ENCODE results near the gene TCHP. TPM values are rescaled to one million over a fixed set of nuclear protein-coding genes. Genes with fewer than 3 reads are reported as not detected.

TCHP gene
- total RNA-seq, 1 donor: 8.7 TPM

- TF ChIP-seq CTCF (IDR thresholded peaks at IDR 0.05; ENCODE audit: extremely low read depth, low read depth, low read length): no peak
- H3K27ac ChIP-seq (ENCODE audit: low read depth, low read length): no peak overlapping the region
- peaks cover 57% of the 10 kb centered on the region for H3K36me3 ChIP-seq (ENCODE audit: insufficient read depth, low read length)
- H3K4me3 ChIP-seq (ENCODE audit: insufficient read depth, low read length): no peak overlapping the region
- H3K4me2 ChIP-seq (ENCODE audit: insufficient read depth, low read length): no peak overlapping the region
- H3K79me2 ChIP-seq (ENCODE audit: insufficient read depth, low read length): no peaks in the 10 kb centered on the region
- no peaks in the 10 kb centered on the region for H4K20me1 ChIP-seq (ENCODE audit: insufficient read depth, low read length)
- H2AFZ ChIP-seq (ENCODE audit: low read length): no peak overlapping the region
- no peaks in the 10 kb centered on the region for H3K4me1 ChIP-seq (ENCODE audit: insufficient read depth, low read length)
- no peaks in the 10 kb centered on the region for H3K9me3 ChIP-seq (ENCODE audit: low read depth, low read length)
- no peaks in the 10 kb centered on the region for H3K27me3 ChIP-seq (ENCODE audit: insufficient read depth, low read length)
- no peak for DNase-seq (ENCODE audit: insufficient read length, low spot score, missing footprints)
Observed at GRCh38 chr12:109931143-109931542, 31.1 kb downstream of the TCHP start.

- H3K79me2 ChIP-seq (ENCODE audit: insufficient read depth, low read length): no peaks in the 10 kb centered on the region
- DNase-seq (ENCODE audit: insufficient read length, low spot score, missing footprints): no peak
- no peak overlapping the region for H2AFZ ChIP-seq (ENCODE audit: low read length)
- H3K4me2 ChIP-seq (ENCODE audit: insufficient read depth, low read length): no peak overlapping the region
- no peak overlapping the region for H3K4me3 ChIP-seq (ENCODE audit: insufficient read depth, low read length)
- H3K9me3 ChIP-seq (ENCODE audit: low read depth, low read length): no peaks in the 10 kb centered on the region
- H3K4me1 ChIP-seq (ENCODE audit: insufficient read depth, low read length): no peaks in the 10 kb centered on the region
- H4K20me1 ChIP-seq (ENCODE audit: insufficient read depth, low read length): no peaks in the 10 kb centered on the region
- no peak overlapping the region for H3K27ac ChIP-seq (ENCODE audit: low read depth, low read length)
- H3K27me3 ChIP-seq (ENCODE audit: insufficient read depth, low read length): no peaks in the 10 kb centered on the region
- peaks cover 73% of the 10 kb centered on the region for H3K36me3 ChIP-seq (ENCODE audit: insufficient read depth, low read length)
- no peak for TF ChIP-seq CTCF (IDR thresholded peaks at IDR 0.05; ENCODE audit: extremely low read depth, low read depth, low read length)
Observed at GRCh38 chr12:109932878-109933503, 32.9 kb downstream of the TCHP start.

- H4K20me1 ChIP-seq (ENCODE audit: insufficient read depth, low read length): no peaks in the 10 kb centered on the region
- no peaks in the 10 kb centered on the region for H3K4me1 ChIP-seq (ENCODE audit: insufficient read depth, low read length)
- peak; percentile 61 for TF ChIP-seq CTCF (IDR thresholded peaks at IDR 0.05; ENCODE audit: extremely low read depth, low read depth, low read length)
- no peaks in the 10 kb centered on the region for H3K79me2 ChIP-seq (ENCODE audit: insufficient read depth, low read length)
- no peak overlapping the region for H2AFZ ChIP-seq (ENCODE audit: low read length)
- DNase-seq (ENCODE audit: insufficient read length, low spot score, missing footprints): peak; percentile 69
- H3K27me3 ChIP-seq (ENCODE audit: insufficient read depth, low read length): no peaks in the 10 kb centered on the region
- H3K27ac ChIP-seq (ENCODE audit: low read depth, low read length): no peak overlapping the region
- H3K4me2 ChIP-seq (ENCODE audit: insufficient read depth, low read length): no peak overlapping the region
- peaks cover 80% of the 10 kb centered on the region for H3K36me3 ChIP-seq (ENCODE audit: insufficient read depth, low read length)
- H3K9me3 ChIP-seq (ENCODE audit: low read depth, low read length): no peaks in the 10 kb centered on the region
- H3K4me3 ChIP-seq (ENCODE audit: insufficient read depth, low read length): no peak overlapping the region
Observed at GRCh38 chr12:109934026-109934425, 34.0 kb downstream of the TCHP start.

GRCh38 chr12:109937371-109937770, 37.3 kb downstream of the TCHP start:
- Histone ChIP-seq H3K36me3 (ENCODE audit: insufficient read depth, low read length) (peaks cover 62% of the 10 kb centered on the region), H4K20me1 (ENCODE audit: insufficient read depth, low read length) (no peaks in the 10 kb centered on the region), H2AFZ (ENCODE audit: low read length) (no peak overlapping the region), H3K4me1 (ENCODE audit: insufficient read depth, low read length) (no peaks in the 10 kb centered on the region), H3K4me3 (ENCODE audit: insufficient read depth, low read length) (no peak overlapping the region), H3K79me2 (ENCODE audit: insufficient read depth, low read length) (no peaks in the 10 kb centered on the region), H3K4me2 (ENCODE audit: insufficient read depth, low read length) (no peak overlapping the region), H3K27me3 (ENCODE audit: insufficient read depth, low read length) (no peaks in the 10 kb centered on the region), H3K27ac (ENCODE audit: low read depth, low read length) (no peak overlapping the region), H3K9me3 (ENCODE audit: low read depth, low read length) (no peaks in the 10 kb centered on the region)
- TF ChIP-seq CTCF (IDR thresholded peaks at IDR 0.05; ENCODE audit: extremely low read depth, low read depth, low read length): no peak
- DNase-seq (ENCODE audit: insufficient read length, low spot score, missing footprints): no peak

All from osteoblast (primary cell).